Measurements from ENCODE around the gene ADCY3.

ADCY3 gene

GRCh38 chr2:24859968-24860600 is 60.0 kb downstream of the ADCY3 start:
- no peak for DNase-seq (ENCODE audit: low read depth, low spot score)
- no peak overlapping the region for H3K4me3 ChIP-seq (ENCODE audit: low read length)

- no peak for DNase-seq (ENCODE audit: low read depth, low spot score)
These were observed 61.0 kb downstream of the ADCY3 start for GRCh38 chr2:24858996-24859395.

GRCh38 chr2:24857746-24858145 is 62.3 kb downstream of the ADCY3 start:
- no peak for DNase-seq (ENCODE audit: low read depth, low spot score)
- no peak overlapping the region for H3K4me3 ChIP-seq (ENCODE audit: low read length)

More at GRCh38 chr2:24858996-24859395, 61.0 kb downstream of the ADCY3 start:
- H3K4me3 ChIP-seq (ENCODE audit: low read length): no peak overlapping the region

GRCh38 chr2:24856791-24857211 is 63.2 kb downstream of the ADCY3 start:
- DNase-seq (ENCODE audit: low read depth, low spot score): no peak
- no peak overlapping the region for H3K4me3 ChIP-seq (ENCODE audit: low read length)

GRCh38 chr2:24855726-24856125 is 64.3 kb downstream of the ADCY3 start:
- DNase-seq (ENCODE audit: low read depth, low spot score): no peak
- no peak overlapping the region for H3K4me3 ChIP-seq (ENCODE audit: low read length)

GRCh38 chr2:24855022-24855622 is 64.9 kb downstream of the ADCY3 start:
- DNase-seq (ENCODE audit: low read depth, low spot score): no peak
- H3K4me3 ChIP-seq (ENCODE audit: low read length): no peak overlapping the region

- H3K4me3 ChIP-seq (ENCODE audit: low read length): no peak overlapping the region
- DNase-seq (ENCODE audit: low read depth, low spot score): no peak
These were observed 66.0 kb downstream of the ADCY3 start for GRCh38 chr2:24853996-24854395.

- H3K4me3 ChIP-seq (ENCODE audit: low read length): no peak overlapping the region
- no peak for DNase-seq (ENCODE audit: low read depth, low spot score)
These were observed 67.0 kb downstream of the ADCY3 start for GRCh38 chr2:24853046-24853445.

- no peak for DNase-seq (ENCODE audit: low read depth, low spot score)
- H3K4me3 ChIP-seq (ENCODE audit: low read length): no peak overlapping the region
These were observed 67.5 kb downstream of the ADCY3 start for GRCh38 chr2:24852431-24853020.

GRCh38 chr2:24852026-24852425 is 68.0 kb downstream of the ADCY3 start:
- DNase-seq (ENCODE audit: low read depth, low spot score): no peak
- H3K4me3 ChIP-seq (ENCODE audit: low read length): no peak overlapping the region

- DNase-seq (ENCODE audit: low read depth, low spot score): no peak
- H3K4me3 ChIP-seq (ENCODE audit: low read length): no peak overlapping the region
These were observed 69.1 kb downstream of the ADCY3 start for GRCh38 chr2:24850944-24851343.

GRCh38 chr2:24845691-24846090 is 74.3 kb downstream of the ADCY3 start:
- H3K4me3 ChIP-seq (ENCODE audit: low read length): no peak overlapping the region
- DNase-seq (ENCODE audit: low read depth, low spot score): no peak

- no peak overlapping the region for H3K4me3 ChIP-seq (ENCODE audit: low read length)
- DNase-seq (ENCODE audit: low read depth, low spot score): no peak
These were observed 75.9 kb downstream of the ADCY3 start for GRCh38 chr2:24844023-24844685.

- no peak overlapping the region for H3K4me3 ChIP-seq (ENCODE audit: low read length)
These were observed 76.6 kb downstream of the ADCY3 start for GRCh38 chr2:24843330-24843860.

GRCh38 chr2:24842081-24843050 is 77.7 kb downstream of the ADCY3 start:
- DNase-seq (ENCODE audit: low read depth, low spot score): no peak

More at GRCh38 chr2:24843330-24843860, 76.6 kb downstream of the ADCY3 start:
- no peak for DNase-seq (ENCODE audit: low read depth, low spot score)

GRCh38 chr2:24840962-24841945 is 78.8 kb downstream of the ADCY3 start:
- DNase-seq (ENCODE audit: low read depth, low spot score): no peak
- H3K4me3 ChIP-seq (ENCODE audit: low read length): no peak overlapping the region

More at GRCh38 chr2:24842081-24843050, 77.7 kb downstream of the ADCY3 start:
- no peak overlapping the region for H3K4me3 ChIP-seq (ENCODE audit: low read length)

- no peak overlapping the region for H3K4me3 ChIP-seq (ENCODE audit: low read length)
- no peak for DNase-seq (ENCODE audit: low read depth, low spot score)
These were observed 79.7 kb downstream of the ADCY3 start for GRCh38 chr2:24840164-24840869.
